ENCODE data around the gene LRRC8C. TPM values are rescaled to one million over a fixed set of nuclear protein-coding genes. Genes with fewer than 3 reads are reported as not detected.
A peak's percentile ranks its signal among the peaks of the same experiment; 100 is the strongest.

Gene LRRC8C
- total RNA-seq = 1 to 10 TPM; 3.5 to 7.8 (median 5.1) TPM
- 1 to 10 TPM in 2 of 3 donors, under 1 TPM in 1; 0.69 to 4.1 (median 1.2) TPM for polyA plus RNA-seq

DNA sequence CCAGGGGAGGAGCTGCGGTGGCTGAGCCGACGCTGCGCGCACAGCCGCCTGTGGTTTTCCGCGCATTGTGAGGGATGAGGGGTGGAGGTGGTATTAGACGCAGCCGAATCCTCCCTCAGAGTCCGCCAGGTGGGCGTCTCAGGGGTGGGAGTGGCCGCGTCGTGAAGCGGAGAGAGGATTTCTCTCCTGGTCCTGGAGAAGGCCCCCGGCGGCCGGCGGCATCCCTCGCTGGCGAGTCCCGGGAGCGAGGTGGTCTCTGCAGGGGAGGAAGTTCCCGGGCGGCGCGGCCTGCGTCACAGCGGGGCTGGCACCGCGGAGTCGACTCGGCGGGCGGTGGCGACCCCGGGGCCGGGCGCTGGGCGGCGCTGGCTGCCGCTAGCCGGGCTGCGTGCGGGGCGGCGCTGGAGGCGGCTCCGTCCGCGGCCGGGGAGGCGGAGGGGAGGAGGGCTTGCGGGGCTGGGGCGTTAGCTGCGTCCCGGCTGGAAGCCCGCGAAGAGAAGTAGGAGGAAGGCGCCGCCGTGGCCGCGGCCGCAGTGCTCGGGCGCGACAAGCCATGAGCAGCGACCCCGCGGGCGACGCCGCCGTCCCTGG lies at the start of gene LRRC8C:
Gene LRRC8C, plus strand, starts transcription at position 464 of the 591 bp plus-strand sequence. CDS start 53,354 bp downstream, outside the sequence.
- no peaks in the 10 kb centered on the region for H3K27me3 ChIP-seq
- peaks cover 0 to 12% (median 8%) of the 10 kb centered on the region in 4 donors for H3K4me1 ChIP-seq
- peak within 1 kb of the TSS; percentile 70 to 88 (median 76) for H3K27ac ChIP-seq
- H3K9me3 ChIP-seq = no peaks in the 10 kb centered on the region
- no peak for TF ChIP-seq EP300 (IDR thresholded peaks at IDR 0.05)
- TF ChIP-seq POLR2A (IDR thresholded peaks at IDR 0.05) = no peak
- TF ChIP-seq, protein P1, sequence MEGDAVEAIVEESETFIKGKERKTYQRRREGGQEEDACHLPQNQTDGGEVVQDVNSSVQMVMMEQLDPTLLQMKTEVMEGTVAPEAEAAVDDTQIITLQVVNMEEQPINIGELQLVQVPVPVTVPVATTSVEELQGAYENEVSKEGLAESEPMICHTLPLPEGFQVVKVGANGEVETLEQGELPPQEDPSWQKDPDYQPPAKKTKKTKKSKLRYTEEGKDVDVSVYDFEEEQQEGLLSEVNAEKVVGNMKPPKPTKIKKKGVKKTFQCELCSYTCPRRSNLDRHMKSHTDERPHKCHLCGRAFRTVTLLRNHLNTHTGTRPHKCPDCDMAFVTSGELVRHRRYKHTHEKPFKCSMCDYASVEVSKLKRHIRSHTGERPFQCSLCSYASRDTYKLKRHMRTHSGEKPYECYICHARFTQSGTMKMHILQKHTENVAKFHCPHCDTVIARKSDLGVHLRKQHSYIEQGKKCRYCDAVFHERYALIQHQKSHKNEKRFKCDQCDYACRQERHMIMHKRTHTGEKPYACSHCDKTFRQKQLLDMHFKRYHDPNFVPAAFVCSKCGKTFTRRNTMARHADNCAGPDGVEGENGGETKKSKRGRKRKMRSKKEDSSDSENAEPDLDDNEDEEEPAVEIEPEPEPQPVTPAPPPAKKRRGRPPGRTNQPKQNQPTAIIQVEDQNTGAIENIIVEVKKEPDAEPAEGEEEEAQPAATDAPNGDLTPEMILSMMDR (IDR thresholded peaks at IDR 0.05) = peak in 1 of 4 experiments; percentile 28
- peak; percentile 25 to 62 (median 57) for TF ChIP-seq POLR2AphosphoS5 (IDR thresholded peaks at IDR 0.05)
- DNase-seq = peak; percentile 86
- WGBS, 2 donors = 0 to 1% methylated on average over 76 of the region's 76 CpGs
- H3K4me3 ChIP-seq = peak within 1 kb of the TSS; percentile 51 to 93 (median 64)
- no peaks in the 10 kb centered on the region for H3K36me3 ChIP-seq
- intact Hi-C loops (cut with DNase I) = loop anchor here (2.0 kb wide), 1 partner anchor 130 kb away; no protein-coding TSS in a partner anchor

DNA sequence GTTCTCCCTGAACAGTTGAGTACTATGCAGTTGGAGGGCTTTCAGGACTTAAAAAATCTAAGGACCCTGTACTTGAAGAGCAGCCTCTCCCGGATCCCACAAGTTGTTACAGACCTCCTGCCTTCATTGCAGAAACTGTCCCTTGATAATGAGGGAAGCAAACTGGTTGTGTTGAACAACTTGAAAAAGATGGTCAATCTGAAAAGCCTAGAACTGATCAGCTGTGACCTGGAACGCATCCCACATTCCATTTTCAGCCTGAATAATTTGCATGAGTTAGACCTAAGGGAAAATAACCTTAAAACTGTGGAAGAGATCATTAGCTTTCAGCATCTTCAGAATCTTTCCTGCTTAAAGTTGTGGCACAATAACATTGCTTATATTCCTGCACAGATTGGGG lies 48.7 kb upstream of the LRRC8C start:
- Histone ChIP-seq H3K36me3 (peaks cover 0 to 25% (median 4%) of the 10 kb centered on the region in 4 donors), H3K4me3 (no peak overlapping the region), H3K4me1 (no peaks in the 10 kb centered on the region), H3K9me3 (no peaks in the 10 kb centered on the region), H3K27ac (no peak overlapping the region), H3K27me3 (no peaks in the 10 kb centered on the region)
- WGBS, 2 donors = 92 to 98% methylated on average over 2 of the region's 2 CpGs
- intact Hi-C loops (cut with DNase I) = no loop called here
- no peak for DNase-seq
- TF ChIP-seq EP300 (IDR thresholded peaks at IDR 0.05) (no peak), POLR2A (IDR thresholded peaks at IDR 0.05) (no peak), POLR2AphosphoS5 (IDR thresholded peaks at IDR 0.05) (no peak)
- TF ChIP-seq, protein P1 (IDR thresholded peaks at IDR 0.05) = no peak

DNA sequence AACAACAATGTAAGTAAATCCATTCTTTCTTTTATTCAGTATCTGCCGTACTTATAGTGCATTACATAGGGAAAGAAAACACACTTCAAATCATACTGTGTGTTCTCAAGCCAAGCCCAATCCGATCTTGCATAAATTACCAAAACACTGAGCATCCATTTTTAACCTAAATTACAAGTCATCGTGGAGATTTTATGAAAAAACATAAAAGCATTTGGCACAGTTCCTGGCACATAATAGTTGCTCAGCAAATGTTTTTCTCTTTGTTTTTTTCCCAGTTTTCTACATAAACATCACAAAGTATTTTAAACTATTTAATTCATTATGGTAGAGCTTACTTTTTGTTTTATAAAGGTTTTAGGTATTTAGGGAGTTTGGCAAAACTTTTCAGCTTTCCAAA lies 48.1 kb upstream of the LRRC8C start:
- no peak for DNase-seq
- Histone ChIP-seq H3K9me3 (no peaks in the 10 kb centered on the region), H3K4me3 (no peak overlapping the region), H3K27me3 (no peaks in the 10 kb centered on the region), H3K36me3 (peaks cover 0 to 25% (median 4%) of the 10 kb centered on the region in 4 donors), H3K27ac (no peak overlapping the region), H3K4me1 (no peaks in the 10 kb centered on the region)
- WGBS, 2 donors = 88 to 90% methylated on average over 3 of the region's 3 CpGs
- TF ChIP-seq POLR2A (IDR thresholded peaks at IDR 0.05) = no peak
- TF ChIP-seq, protein P1 (IDR thresholded peaks at IDR 0.05) = no peak
- no peak for TF ChIP-seq POLR2AphosphoS5 (IDR thresholded peaks at IDR 0.05)
- no peak for TF ChIP-seq EP300 (IDR thresholded peaks at IDR 0.05)
- intact Hi-C loops (cut with DNase I) = no loop called here

DNA sequence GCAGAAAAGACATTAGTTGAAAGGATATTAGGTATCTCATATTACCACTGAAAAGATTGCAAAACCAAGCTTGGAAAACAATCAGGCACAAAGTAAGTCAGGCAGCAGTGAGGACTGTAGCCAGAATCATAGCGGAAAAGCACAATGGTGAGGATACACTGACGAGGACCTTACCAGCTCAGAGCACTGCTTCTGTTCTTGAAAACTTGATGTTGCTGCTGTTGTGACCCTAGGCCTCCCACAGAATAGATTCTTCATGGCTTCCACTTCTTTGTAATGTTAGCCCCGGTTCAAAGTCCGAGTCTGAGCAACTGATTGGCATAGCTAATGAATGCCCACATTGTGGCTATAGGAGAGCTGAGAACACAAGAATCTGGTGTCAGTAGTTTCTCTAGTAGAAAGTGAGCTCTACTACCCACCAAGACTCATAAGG lies 45.2 kb upstream of the LRRC8C start:
- peaks cover 0 to 21% (median 2%) of the 10 kb centered on the region in 4 donors for H3K36me3 ChIP-seq
- 93 to 97% methylated on average over 4 of the region's 4 CpGs for WGBS, 2 donors
- H3K27ac ChIP-seq = no peak overlapping the region
- no peaks in the 10 kb centered on the region for H3K9me3 ChIP-seq
- H3K27me3 ChIP-seq = no peaks in the 10 kb centered on the region
- no peak for DNase-seq
- no peak overlapping the region for H3K4me3 ChIP-seq
- TF ChIP-seq EP300 (IDR thresholded peaks at IDR 0.05) = no peak
- intact Hi-C loops (cut with DNase I) = no loop called here
- H3K4me1 ChIP-seq = no peaks in the 10 kb centered on the region

DNA sequence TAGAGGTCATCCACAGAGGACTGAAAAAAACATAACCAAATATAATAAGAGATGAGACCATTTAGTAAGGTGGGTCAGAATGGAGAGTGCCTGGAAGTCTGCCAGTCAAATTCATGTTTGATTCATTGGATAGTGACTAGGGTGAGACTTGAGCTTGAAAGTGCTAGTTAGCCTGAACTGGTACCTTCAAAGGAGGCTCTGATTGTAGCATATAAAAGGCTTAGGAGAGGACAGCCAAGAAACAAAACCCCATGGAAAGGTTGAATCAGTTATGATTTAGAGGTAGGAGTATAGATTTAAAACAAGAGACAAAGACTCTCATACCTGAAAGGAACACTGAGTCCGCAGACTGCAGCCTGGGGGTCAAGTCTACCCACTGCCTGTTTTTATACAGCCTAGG lies 44.4 kb upstream of the LRRC8C start:
- Histone ChIP-seq H3K4me3 (no peak overlapping the region), H3K36me3 (peaks cover 0 to 13% (median 0%) of the 10 kb centered on the region in 4 donors), H3K27ac (no peak overlapping the region), H3K27me3 (no peaks in the 10 kb centered on the region), H3K4me1 (no peaks in the 10 kb centered on the region), H3K9me3 (no peaks in the 10 kb centered on the region)
- DNase-seq = no peak
- WGBS, 2 donors = 98% methylated on average over 1 of the region's 1 CpG
- TF ChIP-seq, protein P1 (IDR thresholded peaks at IDR 0.05) = no peak
- TF ChIP-seq POLR2AphosphoS5 (IDR thresholded peaks at IDR 0.05) (no peak), POLR2A (IDR thresholded peaks at IDR 0.05) (no peak)
- intact Hi-C loops (cut with DNase I) = no loop called here

Measured in sigmoid colon (tissue), 7 donors.